ENCODE results near the gene KCNG1. TPM values are rescaled to one million over a fixed set of nuclear protein-coding genes. Genes with fewer than 3 reads are reported as not detected.

The KCNG1 gene
- total and polyA plus RNA-seq, 8 donors: 0.98 to 4.0 (median 2.1) TPM

- WGBS, 2 donors: 61 to 71% methylated on average over 4 of the region's 4 CpGs
- DNase-seq: no peak
Observed at GRCh38 chr20:51036226-51036625, 13.3 kb upstream of the KCNG1 start.

GRCh38 chr20:51034988-51035656 is 12.2 kb upstream of the KCNG1 start:
- no peaks in the 10 kb centered on the region for H3K9me3 ChIP-seq
- H3K36me3 ChIP-seq: no peaks in the 10 kb centered on the region
- no peaks in the 10 kb centered on the region for H3K4me1 ChIP-seq
- no peak for DNase-seq
- no peak for ATAC-seq
- WGBS, 2 donors: 49 to 56% methylated on average over 9 of the region's 9 CpGs
- intact Hi-C loops (cut with DNase I): no loop called here
- H3K27me3 ChIP-seq: no peaks in the 10 kb centered on the region
- H3K27ac ChIP-seq: no peak overlapping the region
- H3K4me3 ChIP-seq: no peak overlapping the region
- TF ChIP-seq, protein P1, sequence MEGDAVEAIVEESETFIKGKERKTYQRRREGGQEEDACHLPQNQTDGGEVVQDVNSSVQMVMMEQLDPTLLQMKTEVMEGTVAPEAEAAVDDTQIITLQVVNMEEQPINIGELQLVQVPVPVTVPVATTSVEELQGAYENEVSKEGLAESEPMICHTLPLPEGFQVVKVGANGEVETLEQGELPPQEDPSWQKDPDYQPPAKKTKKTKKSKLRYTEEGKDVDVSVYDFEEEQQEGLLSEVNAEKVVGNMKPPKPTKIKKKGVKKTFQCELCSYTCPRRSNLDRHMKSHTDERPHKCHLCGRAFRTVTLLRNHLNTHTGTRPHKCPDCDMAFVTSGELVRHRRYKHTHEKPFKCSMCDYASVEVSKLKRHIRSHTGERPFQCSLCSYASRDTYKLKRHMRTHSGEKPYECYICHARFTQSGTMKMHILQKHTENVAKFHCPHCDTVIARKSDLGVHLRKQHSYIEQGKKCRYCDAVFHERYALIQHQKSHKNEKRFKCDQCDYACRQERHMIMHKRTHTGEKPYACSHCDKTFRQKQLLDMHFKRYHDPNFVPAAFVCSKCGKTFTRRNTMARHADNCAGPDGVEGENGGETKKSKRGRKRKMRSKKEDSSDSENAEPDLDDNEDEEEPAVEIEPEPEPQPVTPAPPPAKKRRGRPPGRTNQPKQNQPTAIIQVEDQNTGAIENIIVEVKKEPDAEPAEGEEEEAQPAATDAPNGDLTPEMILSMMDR (IDR thresholded peaks at IDR 0.05): no peak
- FAIRE-seq: no peak

More at GRCh38 chr20:51036226-51036625, 13.3 kb upstream of the KCNG1 start:
- H3K27me3 ChIP-seq: no peaks in the 10 kb centered on the region
- ATAC-seq (no peak), FAIRE-seq (no peak)
- intact Hi-C loops (cut with DNase I): no loop called here
- H3K4me1 ChIP-seq: no peaks in the 10 kb centered on the region
- no peak overlapping the region for H3K27ac ChIP-seq
- no peak overlapping the region for H3K4me3 ChIP-seq
- H3K9me3 ChIP-seq: no peaks in the 10 kb centered on the region
- H3K36me3 ChIP-seq: no peaks in the 10 kb centered on the region
- TF ChIP-seq, protein P1 (IDR thresholded peaks at IDR 0.05): no peak

- Histone ChIP-seq H3K27me3 (no peaks in the 10 kb centered on the region), H3K4me1 (no peaks in the 10 kb centered on the region), H3K4me3 (no peak overlapping the region), H3K36me3 (no peaks in the 10 kb centered on the region), H3K9me3 (no peaks in the 10 kb centered on the region), H3K27ac (no peak overlapping the region)
- no peak for ATAC-seq
- WGBS, 2 donors: 53 to 79% methylated on average over 2 of the region's 2 CpGs
- FAIRE-seq: no peak
- intact Hi-C loops (cut with DNase I): no loop called here
- TF ChIP-seq, protein P1 (IDR thresholded peaks at IDR 0.05): no peak
- DNase-seq: no peak
Observed at GRCh38 chr20:51034476-51034875, 11.6 kb upstream of the KCNG1 start.

DNA sequence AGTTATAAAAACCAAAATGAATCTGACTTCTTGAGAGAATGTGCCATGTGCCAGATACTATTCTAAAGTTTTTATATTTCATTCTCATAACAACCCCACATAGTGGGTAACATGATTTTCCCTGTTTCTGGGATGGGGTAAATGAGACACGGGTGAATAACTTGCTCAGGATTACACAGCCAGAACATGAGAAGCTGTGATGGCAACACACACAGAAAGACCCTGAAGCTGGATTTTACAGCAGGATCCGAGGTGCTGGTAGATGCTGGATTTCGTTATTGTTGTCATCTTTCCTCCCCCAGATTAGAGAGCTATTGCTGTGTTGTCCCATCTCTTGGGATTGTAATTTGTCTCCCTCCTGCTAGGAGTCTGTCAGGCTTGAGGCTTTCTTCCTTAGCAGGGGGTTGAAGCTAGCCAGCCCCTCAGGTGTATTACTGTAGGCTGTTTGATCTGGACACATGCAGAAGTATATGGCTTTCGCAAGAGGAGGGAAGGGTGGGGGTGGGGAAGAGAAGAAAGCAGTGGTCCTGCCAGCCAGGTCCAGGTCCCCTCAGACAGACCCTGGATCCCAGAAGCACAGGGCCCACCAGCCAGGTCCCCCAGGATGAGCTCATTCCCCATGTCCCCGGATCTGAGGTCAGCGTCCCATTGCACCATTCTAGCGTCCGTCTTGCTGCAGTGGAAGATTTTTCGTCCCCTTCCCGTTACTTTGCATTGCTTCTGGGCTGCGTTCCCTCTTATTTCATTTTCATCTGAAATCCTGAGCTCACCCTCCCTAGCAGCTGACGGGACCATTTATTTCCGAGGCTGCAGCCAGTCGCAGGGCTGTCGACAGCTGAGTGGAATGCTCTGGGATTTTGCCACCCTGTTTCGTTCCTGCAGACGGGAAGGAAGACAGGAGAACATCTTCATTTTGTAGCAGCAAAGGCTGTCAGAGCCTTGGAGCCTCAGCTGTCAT is 7.3 kb upstream of the KCNG1 start:
- Histone ChIP-seq H3K9me3 (no peaks in the 10 kb centered on the region), H3K4me1 (no peaks in the 10 kb centered on the region), H3K4me3 (no peak overlapping the region), H3K36me3 (no peaks in the 10 kb centered on the region), H3K27ac (no peak overlapping the region), H3K27me3 (peaks cover 0 to 3% (median 0%) of the 10 kb centered on the region in 4 donors)
- ATAC-seq (peak in 1 of 4 donors; percentile 20), FAIRE-seq (no peak), DNase-seq (no peak)
- intact Hi-C loops (cut with DNase I): no loop called here
- TF ChIP-seq, protein P1 (IDR thresholded peaks at IDR 0.05): no peak
- 44 to 55% methylated on average over 17 of the region's 17 CpGs for WGBS, 2 donors

Measured in pancreas (tissue), 10 donors.